Kidney epithelial cell (primary cell): ENCODE data around the gene ALPL. TPM values are rescaled to one million over a fixed set of nuclear protein-coding genes. Genes with fewer than 3 reads are reported as not detected.
"Not testable (repeated sequence)": the region's sequence is repeated elsewhere in the genome, so short reads cannot be mapped to it uniquely, and the experiment has no call there.

ENCODE experiments used
- DNase-seq: peaks from one replicate; pipeline ENCODE4 v3.0.0-alpha.2; 2010; ENCODE audit warnings: low read depth
- H3K27me3 ChIP-seq: 2 replicates; pipeline ENCODE4 v1.6.0; 2011; ENCODE audit warnings: low read length; ENCODE audit not compliant: control insufficient read depth, insufficient read depth
- H3K36me3 ChIP-seq: 2 replicates; pipeline ENCODE4 v1.5.1; 2011; ENCODE audit warnings: low read length; ENCODE audit not compliant: control insufficient read depth, insufficient read depth
- H3K4me3 ChIP-seq: 2 replicates; pipeline ENCODE4 v1.5.1; 2011; ENCODE audit warnings: low read depth, mild to moderate bottlenecking, control low read depth, low read length
- CTCF ChIP-seq: IDR thresholded peaks from 2 replicates; pipeline ENCODE4 v1.5.1; 2011; ENCODE audit warnings: mild to moderate bottlenecking, moderate library complexity, low read length, control low read depth, inconsistent platforms; ENCODE audit not compliant: insufficient read depth, poor library complexity, severe bottlenecking
- total RNA-seq: library from RNA; depleted of rRNA; stranded (reverse); fragments of >200 nt; gene quantifications from 2 replicates; pipeline ENCODE4 v1.2.3, GENCODE V29; 2015

Gene ALPL
- total RNA-seq, 1 donor from 2014 or later: 5.1 TPM

GRCh38 chr1:21518774-21519455 is 9.7 kb downstream of the ALPL start:
- no peak overlapping the region for H3K4me3 ChIP-seq
- no peaks in the 10 kb centered on the region for H3K27me3 ChIP-seq
- no peak for DNase-seq
- no peak for TF ChIP-seq CTCF
- H3K36me3 ChIP-seq: no peaks in the 10 kb centered on the region

- DNase-seq, H3K36me3 ChIP-seq, H3K4me3 ChIP-seq, H3K27me3 ChIP-seq: not testable (repeated sequence)
Measured at GRCh38 chr1:21519486-21520070, 10.4 kb downstream of the ALPL start.

- TF ChIP-seq CTCF: no peak
- Histone ChIP-seq H3K36me3 (no peaks in the 10 kb centered on the region), H3K4me3 (no peak overlapping the region), H3K27me3 (no peaks in the 10 kb centered on the region)
- DNase-seq: peak; percentile 45
Measured at GRCh38 chr1:21520899-21521716, 11.9 kb downstream of the ALPL start.

GRCh38 chr1:21521717-21522060 is 12.5 kb downstream of the ALPL start:
- H3K36me3 ChIP-seq: no peaks in the 10 kb centered on the region
- DNase-seq: no peak
- TF ChIP-seq CTCF: no peak
- no peaks in the 10 kb centered on the region for H3K27me3 ChIP-seq
- H3K4me3 ChIP-seq: no peak overlapping the region

- TF ChIP-seq CTCF: no peak
- no peak for DNase-seq
- no peak overlapping the region for H3K4me3 ChIP-seq
- no peaks in the 10 kb centered on the region for H3K36me3 ChIP-seq
- H3K27me3 ChIP-seq: no peaks in the 10 kb centered on the region
Measured at GRCh38 chr1:21522525-21523038, 13.4 kb downstream of the ALPL start.

- Histone ChIP-seq H3K27me3 (no peaks in the 10 kb centered on the region), H3K4me3 (no peak overlapping the region), H3K36me3 (no peaks in the 10 kb centered on the region)
- TF ChIP-seq CTCF: no peak
- no peak for DNase-seq
Measured at GRCh38 chr1:21523297-21523813, 14.1 kb downstream of the ALPL start.
